Effector CD8-positive, alpha-beta T cell (primary cell): ENCODE measurements around the gene NLRC5.
"Not testable (repeated sequence)": the region's sequence is repeated elsewhere in the genome, so short reads cannot be mapped to it uniquely, and the experiment has no call there.

Source experiments
- DNase-seq: peaks from one replicate; lab custom pipeline; 2025; lab: John Stamatoyannopoulos, UW

Gene NLRC5

DNA sequence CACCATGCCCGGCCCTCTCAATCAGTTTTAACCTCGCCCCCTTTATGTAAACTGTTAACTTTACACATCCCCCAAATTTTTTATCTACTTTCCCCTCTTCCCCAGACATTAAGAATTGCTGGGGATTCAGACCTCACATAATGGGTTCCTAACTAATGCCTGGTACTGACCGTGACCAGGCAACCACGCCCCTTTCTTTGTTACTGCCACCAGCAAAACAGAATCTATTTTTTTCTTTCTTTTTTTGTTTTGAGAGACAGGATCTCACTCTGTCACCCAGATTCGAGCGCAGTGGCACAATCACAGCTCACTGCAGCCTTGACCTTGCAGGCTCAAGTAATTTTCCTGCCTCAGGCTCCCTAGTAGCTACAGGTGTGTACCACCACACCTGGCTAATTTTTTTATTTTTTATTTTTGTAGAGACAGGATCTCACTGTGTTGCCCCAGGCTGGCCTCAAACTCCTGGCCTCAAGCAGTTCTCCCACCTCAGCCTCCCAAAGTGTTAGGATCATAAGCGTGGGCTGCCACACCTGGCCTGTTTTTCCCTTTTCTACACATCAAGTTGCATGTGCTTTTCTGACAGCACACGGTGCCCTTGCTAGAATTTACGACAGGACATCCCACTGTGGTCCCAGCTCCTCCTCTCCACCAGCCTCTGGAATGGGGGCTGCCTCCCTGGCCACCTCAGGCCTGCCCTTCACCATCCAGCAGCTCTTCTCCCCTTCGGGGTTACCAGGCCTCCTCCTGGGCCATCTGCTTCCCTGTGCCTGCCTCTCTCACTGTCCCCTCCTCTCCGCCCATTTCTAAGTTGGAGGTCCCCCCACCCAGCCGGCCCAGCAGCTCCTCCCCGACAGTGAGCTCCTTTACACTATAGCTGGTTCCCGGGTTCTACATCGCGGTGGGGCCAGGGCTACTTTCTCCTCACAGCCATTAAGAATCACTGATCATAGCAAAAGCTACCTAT is 113.8 kb downstream of the NLRC5 start:
- DNase-seq, result no peak

DNA sequence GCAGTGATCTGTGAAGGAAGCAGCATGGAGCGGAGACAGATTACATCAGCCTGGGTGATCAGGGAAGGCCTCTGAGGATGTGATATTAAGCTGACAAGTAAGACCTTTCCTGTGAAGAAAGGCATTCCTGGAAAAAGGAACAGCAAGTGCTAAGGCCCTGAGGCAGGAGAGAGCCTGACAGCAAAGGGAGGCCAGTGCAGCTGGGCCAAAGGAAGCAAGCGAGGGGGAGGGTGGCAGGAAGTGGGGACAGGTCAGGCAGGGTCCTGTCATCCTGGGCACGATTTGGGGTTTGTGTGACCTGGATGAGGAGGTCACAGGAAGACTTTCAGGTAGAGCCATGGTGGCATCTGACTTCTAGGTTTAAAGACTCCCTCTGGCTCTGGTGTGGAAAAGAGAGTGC is 115.3 kb downstream of the NLRC5 start:
- no peak for DNase-seq

- no peak for DNase-seq
Observed at GRCh38 chr16:57105184-57105583, 115.8 kb downstream of the NLRC5 start.

GRCh38 chr16:57106767-57107166 is 117.4 kb downstream of the NLRC5 start:
- DNase-seq, result no peak

DNA sequence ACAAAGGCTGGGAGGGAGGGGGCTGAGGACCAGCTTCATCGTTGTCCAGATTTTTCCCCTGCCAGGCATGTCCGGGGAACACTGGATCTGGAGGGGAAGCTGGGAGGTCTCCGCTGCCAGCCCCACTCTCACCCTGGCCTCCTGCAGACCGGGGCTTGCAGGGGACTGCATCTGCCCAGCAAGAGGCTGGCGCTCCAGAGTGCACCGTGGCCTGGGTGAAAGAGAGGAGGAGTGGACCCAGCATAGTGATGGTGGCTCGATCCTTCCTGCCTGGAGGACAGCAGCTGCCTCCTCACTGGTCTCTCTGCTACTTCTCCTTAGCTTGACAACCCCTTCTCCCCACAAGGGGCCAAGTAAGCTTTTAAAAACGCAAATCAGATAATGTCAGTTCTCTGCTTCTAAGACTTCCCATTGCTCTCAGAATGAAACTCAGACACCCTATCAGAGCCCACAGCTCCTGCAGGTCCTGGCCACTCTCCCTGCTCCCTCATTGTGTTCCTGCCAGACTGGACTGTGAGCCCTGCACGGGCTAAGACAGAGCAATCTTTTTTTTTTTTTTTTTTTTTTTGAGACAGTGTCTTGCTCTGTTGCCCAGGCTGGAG is 118.1 kb downstream of the NLRC5 start:
- DNase-seq, result no peak

DNA sequence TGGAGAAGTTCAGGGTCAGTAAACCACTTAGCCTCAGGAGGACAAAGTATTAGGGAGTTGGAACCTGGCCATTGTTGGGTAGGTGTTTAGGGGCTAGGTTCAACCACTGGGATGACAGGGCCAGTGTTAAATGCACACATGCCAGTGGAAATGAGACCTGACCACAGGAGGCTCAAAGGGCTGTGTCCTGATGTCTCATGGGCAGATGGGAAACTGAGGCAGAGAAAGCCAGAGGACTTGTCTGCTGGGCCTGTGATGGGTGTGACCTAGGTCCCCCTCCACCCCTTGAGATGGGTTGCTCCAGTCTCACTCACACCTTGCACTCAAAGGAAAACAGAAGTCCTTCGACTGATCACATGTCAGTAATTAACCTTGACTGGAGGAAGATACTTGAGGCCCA is 119.1 kb downstream of the NLRC5 start:
- no peak for DNase-seq

DNA sequence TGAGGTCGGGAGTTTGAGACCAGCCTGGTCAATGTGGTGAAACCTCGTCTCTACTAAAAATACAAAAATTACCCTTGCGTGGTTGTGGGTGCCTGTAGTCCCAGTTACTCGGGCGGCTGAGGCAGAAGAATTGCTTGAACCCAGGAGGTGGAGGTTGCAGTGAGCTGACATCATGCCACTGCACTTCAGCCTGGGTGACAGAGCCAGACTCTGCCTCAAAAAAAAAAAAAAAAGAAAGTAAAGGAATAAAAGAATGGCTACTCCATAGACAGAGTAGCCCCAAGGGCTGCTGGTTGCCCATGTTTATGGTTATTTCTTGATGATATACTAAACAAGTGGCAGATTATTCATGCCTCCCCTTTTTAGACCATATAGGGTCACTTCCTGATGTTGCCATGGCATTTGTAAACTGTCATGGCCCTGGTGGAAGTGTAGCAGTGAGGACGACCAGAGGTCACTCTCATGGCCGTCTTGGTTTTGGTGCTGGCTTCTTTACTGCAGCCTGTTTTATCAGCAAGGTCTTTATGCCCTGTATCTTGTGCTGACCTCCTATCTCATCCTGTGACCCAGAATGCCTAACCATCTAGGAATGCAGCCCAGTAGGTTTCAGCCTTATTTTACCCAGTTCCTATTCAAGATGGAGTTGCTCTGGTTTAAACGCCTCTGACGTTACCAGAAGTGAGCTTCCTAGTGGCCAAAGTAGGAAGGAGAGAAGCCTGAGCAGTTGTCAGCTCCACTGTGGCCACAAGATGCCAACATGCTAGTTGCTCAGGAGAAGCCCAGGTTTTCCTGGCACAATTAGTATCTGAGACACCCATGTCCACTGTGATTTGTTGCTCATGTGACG is 120.1 kb downstream of the NLRC5 start:
- DNase-seq, result not testable (repeated sequence)

GRCh38 chr16:57110937-57111336 is 121.6 kb downstream of the NLRC5 start:
- no peak for DNase-seq

GRCh38 chr16:57111420-57111819 is 122.1 kb downstream of the NLRC5 start:
- DNase-seq, result no peak

- DNase-seq, result no peak
Observed at GRCh38 chr16:57112403-57113041, 123.2 kb downstream of the NLRC5 start.

DNA sequence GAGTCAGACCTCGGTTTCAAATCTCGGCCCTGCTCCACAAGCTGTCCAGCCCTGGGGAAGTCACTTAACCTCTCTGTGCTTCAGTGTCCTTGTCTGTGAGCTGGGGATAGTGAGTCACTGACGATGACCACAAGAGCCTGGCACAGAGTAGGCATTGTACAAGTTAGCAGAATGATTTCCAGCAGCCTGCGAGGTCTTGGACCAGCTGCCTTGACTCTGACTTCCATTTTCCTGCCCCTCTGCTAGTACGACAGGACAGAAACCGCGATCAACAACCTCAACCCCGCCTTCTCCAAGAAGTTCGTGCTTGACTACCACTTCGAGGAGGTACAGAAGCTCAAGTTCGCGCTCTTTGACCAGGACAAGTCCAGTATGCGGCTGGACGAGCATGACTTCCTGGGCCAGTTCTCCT is 123.7 kb downstream of the NLRC5 start:
- no peak for DNase-seq

DNA sequence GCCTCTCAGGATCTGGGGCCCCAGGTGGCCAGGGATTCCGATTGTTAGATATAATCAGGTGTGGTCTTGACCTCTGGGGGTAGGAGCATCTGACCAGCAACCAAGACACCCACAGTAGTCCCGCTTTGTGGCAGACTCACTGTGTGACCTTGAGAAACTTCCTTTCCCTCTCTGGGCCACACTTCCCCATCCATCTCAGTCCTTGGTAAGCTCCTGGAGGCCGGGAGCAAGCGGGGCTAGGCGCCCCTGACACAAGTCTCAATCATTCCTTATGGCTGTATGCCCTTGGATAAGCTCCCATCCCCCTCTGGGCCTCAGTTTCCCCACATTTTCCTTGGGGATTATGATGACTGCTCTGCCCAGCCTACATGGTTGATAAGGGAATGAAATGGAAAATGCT is 124.3 kb downstream of the NLRC5 start:
- no peak for DNase-seq

- DNase-seq, result no peak
Observed at GRCh38 chr16:57115168-57115513, 125.8 kb downstream of the NLRC5 start.

GRCh38 chr16:57115514-57116182 is 126.3 kb downstream of the NLRC5 start:
- no peak for DNase-seq

DNA sequence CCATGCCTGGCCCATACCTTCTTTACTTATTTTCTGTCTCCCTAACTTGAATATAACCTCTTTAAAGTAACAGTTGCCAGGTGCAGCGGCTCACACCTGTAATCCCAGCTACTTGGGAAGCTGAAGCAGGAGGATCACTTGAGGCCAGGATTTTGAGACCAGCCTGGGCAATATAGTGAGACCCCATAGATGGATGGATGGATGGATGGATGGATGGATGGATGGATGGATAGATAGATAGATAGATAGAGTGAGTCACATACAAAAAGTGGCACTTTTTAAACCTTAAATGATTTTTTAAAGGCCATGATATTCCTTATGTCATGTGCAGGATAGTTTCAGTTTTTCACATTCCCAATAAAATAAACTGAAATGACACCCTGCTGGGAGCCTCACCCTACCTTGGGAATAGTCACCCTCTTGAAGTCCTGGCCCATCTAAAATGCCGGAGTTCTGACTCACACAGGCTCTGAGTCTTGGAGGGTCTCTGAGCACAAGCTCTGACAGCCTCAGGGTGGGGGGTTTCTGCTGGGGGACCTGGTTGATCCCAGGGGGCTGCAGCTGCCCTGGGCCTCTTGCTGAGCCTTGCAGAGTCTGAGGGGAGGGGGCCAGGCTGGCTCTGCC is 129.2 kb downstream of the NLRC5 start:
- no peak for DNase-seq

DNA sequence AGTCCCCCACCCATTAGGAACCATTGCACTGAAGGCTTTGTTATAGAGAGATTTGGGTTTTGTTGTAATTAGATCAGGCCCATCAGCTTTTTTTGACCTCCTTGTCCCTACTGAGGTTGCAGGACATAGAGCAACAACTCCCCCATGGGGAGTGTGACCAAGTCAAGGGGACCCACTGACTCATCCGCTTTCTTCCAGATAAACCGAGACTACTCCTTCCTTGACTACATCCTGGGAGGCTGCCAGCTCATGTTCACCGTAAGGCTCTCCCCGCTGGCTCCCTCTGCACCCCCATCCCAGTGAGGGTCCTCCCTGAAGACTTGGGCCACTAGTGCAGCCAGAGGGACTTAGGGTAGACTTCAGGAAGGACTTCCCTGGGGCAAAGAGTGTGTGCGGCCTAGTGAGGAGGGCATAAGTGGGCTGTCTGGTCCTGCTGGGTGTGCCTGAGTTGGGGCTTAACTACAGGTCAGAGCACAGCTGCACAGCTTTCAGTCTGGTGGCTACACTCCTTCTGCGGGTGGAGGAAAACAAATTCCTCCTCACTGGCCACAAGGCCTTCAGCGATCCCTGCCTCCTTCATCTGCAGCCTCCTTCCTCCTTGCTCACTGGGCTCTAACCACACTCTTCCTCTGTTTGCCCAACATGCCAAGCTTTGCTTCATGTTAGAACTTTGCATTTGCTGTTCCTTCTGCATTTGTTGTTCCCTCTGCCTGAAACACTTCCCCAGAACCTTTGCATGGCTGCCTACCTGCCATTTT is 134.0 kb downstream of the NLRC5 start:
- no peak for DNase-seq

DNA sequence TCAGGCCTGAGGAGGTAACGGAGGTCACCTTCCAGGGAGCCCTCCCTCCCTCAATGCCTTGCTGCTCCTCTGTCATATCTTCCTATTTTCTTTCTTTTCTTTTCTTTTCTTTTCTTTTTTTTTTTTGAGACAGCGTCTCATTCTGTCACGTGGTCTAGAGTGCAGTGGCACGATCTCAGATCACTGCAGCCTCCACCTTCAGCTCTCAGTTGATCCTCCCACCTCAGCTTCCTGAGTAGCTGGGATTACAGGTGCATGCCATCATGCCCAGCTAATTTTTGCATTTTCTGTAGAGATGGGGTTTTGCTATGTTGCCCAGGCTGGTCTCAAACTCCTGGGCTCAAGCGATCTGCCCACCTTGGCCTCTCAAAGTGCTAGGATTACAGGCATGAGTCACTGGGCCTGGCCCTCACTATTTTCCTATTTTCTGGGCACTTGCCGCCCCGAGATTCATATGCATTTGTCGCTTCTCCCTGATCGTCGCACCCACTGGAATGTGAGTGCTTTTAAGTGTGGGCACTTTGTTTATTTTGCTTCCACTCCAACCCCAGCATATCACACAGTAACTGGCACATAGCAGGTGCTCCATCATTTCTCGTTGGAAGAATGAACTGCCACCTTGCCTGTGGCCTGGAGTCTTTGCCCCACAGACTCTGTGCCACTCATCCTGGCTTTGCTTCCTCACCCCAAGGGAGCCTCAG is 134.8 kb downstream of the NLRC5 start:
- DNase-seq, result no peak

- no peak for DNase-seq
Observed at GRCh38 chr16:57125376-57125775, 136.0 kb downstream of the NLRC5 start.

GRCh38 chr16:57125969-57126368 is 136.6 kb downstream of the NLRC5 start:
- no peak for DNase-seq

- DNase-seq, result no peak
Observed at GRCh38 chr16:57126411-57126810, 137.1 kb downstream of the NLRC5 start.
